ENCODE measurements around the gene CHRM2. TPM values are rescaled to one million over a fixed set of nuclear protein-coding genes. Genes with fewer than 3 reads are reported as not detected.

CHRM2 gene
- total RNA-seq, 1 donor from 2014 or later, result not detected

- no peak overlapping the region for H3K4me3 Mint-ChIP-seq
- Histone ChIP-seq H3K4me1 (no peaks in the 10 kb centered on the region), H2AFZ (replicated peaks) (no peak overlapping the region), H3K4me3 (no peak overlapping the region), H3K4me2 (no peak overlapping the region), H3K79me2 (ENCODE audit: low read depth) (no peaks in the 10 kb centered on the region), H3K9ac (no peak overlapping the region), H3K9me3 (ENCODE audit: low read depth) (no peaks in the 10 kb centered on the region), H3K27me3 (no peaks in the 10 kb centered on the region), H3K27ac (no peak overlapping the region), H3K36me3 (no peaks in the 10 kb centered on the region), H3F3A (ENCODE audit: low read depth) (no peaks in the 10 kb centered on the region), H4K20me1 (ENCODE audit: low read depth) (peaks cover 6% of the 10 kb centered on the region)
- no peak for DNase-seq (ENCODE audit: low spot score)
- no peaks in the 10 kb centered on the region for H3K4me1 Mint-ChIP-seq
- peaks cover 5% of the 10 kb centered on the region for H3K27me3 Mint-ChIP-seq (ENCODE audit: insufficient read depth, low read depth)
- TF ChIP-seq CTCF (IDR thresholded peaks at IDR 0.05), result no peak
- TF ChIP-seq EZH2phosphoT487 (IDR thresholded peaks at IDR 0.05), result no peak
- TF ChIP-seq EZH2 (IDR thresholded peaks at IDR 0.05), result no peak
- no peaks in the 10 kb centered on the region for H3K9me3 Mint-ChIP-seq
- no peaks in the 10 kb centered on the region for H3K36me3 Mint-ChIP-seq
- no peak overlapping the region for H3K27ac Mint-ChIP-seq
These were observed 14.8 kb upstream of the CHRM2 start for GRCh38 chr7:136853654-136854053.

GRCh38 chr7:136857573-136857972 is 10.9 kb upstream of the CHRM2 start:
- H3K9me3 Mint-ChIP-seq, result no peaks in the 10 kb centered on the region
- no peaks in the 10 kb centered on the region for H3K79me2 ChIP-seq (ENCODE audit: low read depth)
- no peak overlapping the region for H3K27ac ChIP-seq
- H3K27ac Mint-ChIP-seq, result no peak overlapping the region
- no peaks in the 10 kb centered on the region for H3K9me3 ChIP-seq (ENCODE audit: low read depth)
- no peaks in the 10 kb centered on the region for H3K36me3 ChIP-seq
- H3K27me3 ChIP-seq, result peaks cover 9% of the 10 kb centered on the region
- no peaks in the 10 kb centered on the region for H3K4me1 ChIP-seq
- H3K9ac ChIP-seq, result no peak overlapping the region
- H3K4me3 Mint-ChIP-seq, result no peak overlapping the region
- H3K27me3 Mint-ChIP-seq (ENCODE audit: insufficient read depth, low read depth), result peaks cover 7% of the 10 kb centered on the region
- TF ChIP-seq EZH2phosphoT487 (IDR thresholded peaks at IDR 0.05) (no peak), CTCF (IDR thresholded peaks at IDR 0.05) (no peak), EZH2 (IDR thresholded peaks at IDR 0.05) (no peak)
- no peaks in the 10 kb centered on the region for H3F3A ChIP-seq (ENCODE audit: low read depth)
- no peaks in the 10 kb centered on the region for H3K4me1 Mint-ChIP-seq
- no peaks in the 10 kb centered on the region for H3K36me3 Mint-ChIP-seq
- H4K20me1 ChIP-seq (ENCODE audit: low read depth), result peaks cover 6% of the 10 kb centered on the region
- H2AFZ ChIP-seq (replicated peaks), result no peak overlapping the region
- no peak overlapping the region for H3K4me3 ChIP-seq
- H3K4me2 ChIP-seq, result no peak overlapping the region
- peak; percentile 55 for DNase-seq (ENCODE audit: low spot score)

GRCh38 chr7:136859803-136860202 is 8.6 kb upstream of the CHRM2 start:
- H3K79me2 ChIP-seq (ENCODE audit: low read depth), result no peaks in the 10 kb centered on the region
- no peak overlapping the region for H2AFZ ChIP-seq (replicated peaks)
- peaks cover 6% of the 10 kb centered on the region for H4K20me1 ChIP-seq (ENCODE audit: low read depth)
- H3K27me3 Mint-ChIP-seq (ENCODE audit: insufficient read depth, low read depth), result peaks cover 7% of the 10 kb centered on the region
- no peak overlapping the region for H3K4me3 Mint-ChIP-seq
- no peak overlapping the region for H3K4me2 ChIP-seq
- no peaks in the 10 kb centered on the region for H3K36me3 Mint-ChIP-seq
- peaks cover 3% of the 10 kb centered on the region for H3K4me1 Mint-ChIP-seq
- H3K9me3 Mint-ChIP-seq, result no peaks in the 10 kb centered on the region
- no peaks in the 10 kb centered on the region for H3F3A ChIP-seq (ENCODE audit: low read depth)
- TF ChIP-seq EZH2phosphoT487 (IDR thresholded peaks at IDR 0.05), result no peak
- no peak for TF ChIP-seq CTCF (IDR thresholded peaks at IDR 0.05)
- no peak for TF ChIP-seq EZH2 (IDR thresholded peaks at IDR 0.05)
- no peaks in the 10 kb centered on the region for H3K4me1 ChIP-seq
- no peaks in the 10 kb centered on the region for H3K36me3 ChIP-seq
- no peak overlapping the region for H3K9ac ChIP-seq
- no peak overlapping the region for H3K27ac Mint-ChIP-seq
- H3K27ac ChIP-seq, result no peak overlapping the region
- H3K4me3 ChIP-seq, result no peak overlapping the region
- DNase-seq (ENCODE audit: low spot score), result no peak
- H3K9me3 ChIP-seq (ENCODE audit: low read depth), result no peaks in the 10 kb centered on the region
- peaks cover 31% of the 10 kb centered on the region for H3K27me3 ChIP-seq
